ENCODE measurements around the gene SPTSSB.

The SPTSSB gene

DNA sequence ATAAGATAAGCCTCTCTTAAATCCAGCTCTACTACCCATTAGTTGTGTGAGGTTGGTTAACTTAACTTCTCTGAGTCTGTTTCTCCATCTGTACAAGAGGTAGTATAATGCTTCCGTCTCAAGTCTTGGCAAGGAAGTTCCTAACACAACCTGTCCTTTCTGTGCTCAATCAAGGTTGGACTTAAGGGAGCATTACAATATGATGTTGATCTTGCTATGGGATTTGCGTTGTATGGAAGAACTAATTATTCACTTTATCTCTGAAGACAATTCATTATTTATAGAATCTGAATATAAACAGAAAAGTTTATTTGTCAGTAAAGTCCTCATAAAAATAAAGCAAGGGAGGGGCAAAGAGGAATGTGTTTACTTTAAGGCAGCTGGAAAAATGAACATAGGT, 18.9 kb upstream of the SPTSSB start:
- DNase-seq = no peak

DNA sequence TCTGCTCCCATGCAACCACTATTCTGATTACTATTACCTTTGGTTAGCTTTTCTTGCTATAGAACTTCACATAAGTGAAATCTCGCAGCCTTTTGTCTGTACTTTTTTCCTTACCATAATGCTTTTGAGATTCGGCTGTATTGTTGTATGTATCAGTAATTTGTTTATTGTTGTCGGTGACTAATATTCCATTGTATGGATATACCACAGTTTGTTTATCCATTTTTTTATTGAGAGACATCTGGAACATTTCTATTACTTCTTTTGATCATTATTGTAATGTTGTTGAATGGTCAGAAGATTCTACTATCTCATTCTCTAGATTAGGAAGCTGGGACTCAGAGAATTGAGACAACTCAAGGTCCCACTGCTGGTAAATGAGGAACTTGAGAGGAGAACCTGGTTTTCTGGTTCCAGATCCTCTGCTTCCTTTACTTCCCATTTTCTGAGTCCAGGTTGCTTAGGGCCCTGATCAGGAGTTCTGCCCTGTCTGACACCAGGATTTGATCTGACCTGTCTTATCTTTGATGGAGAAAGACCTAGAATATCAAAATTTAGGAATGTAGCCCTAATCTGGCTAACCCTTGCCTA, 18.2 kb upstream of the SPTSSB start:
- DNase-seq = no peak

DNA sequence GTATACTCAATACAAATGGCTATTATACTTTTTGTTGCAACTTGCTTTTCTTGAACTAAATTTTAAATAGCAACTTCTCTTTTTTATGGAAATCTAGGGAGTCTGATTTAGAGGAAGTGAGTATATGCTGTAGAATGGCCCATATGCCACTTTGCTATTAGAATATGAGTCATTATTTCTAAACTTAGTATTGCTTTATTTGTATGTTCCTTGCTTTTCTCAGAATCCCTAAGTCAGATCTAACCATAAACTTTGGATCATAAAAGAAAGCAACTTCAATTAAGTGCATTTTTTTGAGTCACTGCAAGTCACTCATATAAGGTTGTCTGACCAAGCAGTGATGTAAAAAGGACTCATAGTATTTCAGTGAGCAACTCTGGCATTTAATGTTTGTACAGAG, 17.5 kb upstream of the SPTSSB start:
- DNase-seq = peak in 1 of 2 donors; percentile 5

DNA sequence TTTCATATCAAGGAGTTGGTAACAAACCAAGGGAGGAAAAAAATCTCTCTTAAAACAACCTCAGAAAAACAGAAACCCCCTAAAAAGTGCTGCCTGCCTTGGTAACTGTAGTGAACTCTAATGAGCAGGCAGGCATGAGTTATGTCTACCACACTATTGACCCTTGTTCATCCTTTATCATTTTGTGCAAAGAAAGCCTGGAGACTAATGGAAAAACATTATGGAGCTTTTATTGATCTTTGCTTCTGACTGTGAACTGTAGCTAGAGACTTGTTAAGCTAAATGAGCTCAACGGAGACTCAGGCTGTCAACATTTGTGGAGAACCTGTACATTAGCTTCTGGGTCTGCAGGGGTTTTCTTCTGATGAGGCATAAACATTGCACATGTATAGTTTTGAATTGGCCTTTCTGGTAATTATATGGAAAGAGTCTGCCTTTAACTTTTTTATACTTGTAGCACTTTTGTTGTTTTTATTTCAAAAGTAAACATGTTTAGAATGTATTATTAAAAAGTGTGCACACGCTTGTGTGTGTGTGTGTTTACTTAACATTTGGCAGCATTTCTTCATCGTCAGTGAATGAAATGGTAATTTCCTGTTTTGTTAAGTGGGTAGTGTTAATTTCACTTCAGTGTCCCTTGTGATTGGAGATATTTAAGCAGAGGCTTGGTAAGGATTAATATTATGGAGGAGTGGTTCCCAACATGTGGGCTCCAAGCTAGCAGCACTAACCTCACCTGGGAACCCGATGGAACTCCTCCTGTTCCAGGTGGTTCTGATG, 15.9 kb upstream of the SPTSSB start:
- no peak for DNase-seq

DNA sequence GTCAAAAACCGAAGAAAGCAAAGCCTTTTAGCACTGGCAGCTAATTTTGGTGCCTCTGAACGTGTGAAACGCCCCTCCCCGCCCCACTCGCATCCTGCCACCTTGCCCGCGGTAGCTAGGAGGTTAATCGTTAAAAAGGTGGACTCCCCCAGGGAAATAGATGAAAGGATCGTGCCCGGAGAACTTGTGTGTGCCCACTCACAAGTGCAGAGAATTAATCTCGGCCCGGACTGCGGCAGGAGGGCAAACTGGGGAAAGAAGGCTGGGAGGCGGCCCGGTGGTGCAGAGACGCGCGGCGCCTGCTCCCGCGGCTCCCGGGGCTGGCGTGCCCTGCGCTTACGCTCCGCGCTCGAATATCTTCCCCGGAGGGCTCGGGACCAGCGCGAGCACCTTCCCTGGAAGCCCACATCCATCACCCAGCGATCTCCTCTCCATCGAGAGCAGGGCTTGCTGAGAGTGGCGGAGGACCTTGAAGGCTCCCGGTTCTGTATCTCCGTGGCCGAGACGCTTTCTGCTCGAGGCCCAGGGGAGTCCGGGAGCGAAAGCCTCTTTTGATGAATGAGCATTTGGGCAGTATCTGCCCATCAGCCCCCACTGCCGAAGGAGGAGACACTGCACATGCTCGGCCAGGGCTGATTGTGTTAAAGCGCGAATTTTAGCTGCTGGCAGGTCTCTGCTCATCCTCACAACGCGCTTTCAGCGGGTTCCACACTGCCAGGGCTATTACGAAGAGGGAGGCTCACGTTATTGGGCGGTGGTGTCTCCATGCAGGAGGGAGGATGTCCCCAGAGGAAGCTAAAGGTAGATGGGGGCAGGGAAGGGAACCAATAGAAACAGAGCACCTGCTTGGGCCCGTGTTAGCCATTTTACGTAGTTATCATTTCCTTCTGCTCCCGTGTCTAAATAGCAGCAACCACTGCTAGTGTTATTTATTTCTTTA, 1.3 kb upstream of the SPTSSB start:
- no peak for DNase-seq

DNA sequence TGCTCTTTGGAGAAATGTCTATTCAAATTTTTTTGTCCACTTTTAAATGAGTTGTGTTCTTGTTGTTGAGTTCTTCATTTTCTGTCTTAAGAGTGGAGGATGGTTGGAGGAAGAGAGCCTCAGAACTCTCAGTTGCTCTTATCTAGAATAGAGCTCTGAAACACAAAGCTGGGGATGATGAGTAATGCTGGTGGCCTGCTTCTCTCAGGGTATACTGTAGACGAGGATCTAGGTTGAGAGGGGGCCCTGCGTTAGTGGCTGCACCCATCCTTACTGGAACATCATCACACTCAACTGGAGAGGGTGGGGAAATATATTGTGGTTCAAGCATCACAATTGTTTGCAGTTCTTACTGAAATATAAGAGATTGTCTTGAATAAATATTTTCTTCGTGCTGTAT, 1.8 kb downstream of the SPTSSB start:
- DNase-seq = no peak

DNA sequence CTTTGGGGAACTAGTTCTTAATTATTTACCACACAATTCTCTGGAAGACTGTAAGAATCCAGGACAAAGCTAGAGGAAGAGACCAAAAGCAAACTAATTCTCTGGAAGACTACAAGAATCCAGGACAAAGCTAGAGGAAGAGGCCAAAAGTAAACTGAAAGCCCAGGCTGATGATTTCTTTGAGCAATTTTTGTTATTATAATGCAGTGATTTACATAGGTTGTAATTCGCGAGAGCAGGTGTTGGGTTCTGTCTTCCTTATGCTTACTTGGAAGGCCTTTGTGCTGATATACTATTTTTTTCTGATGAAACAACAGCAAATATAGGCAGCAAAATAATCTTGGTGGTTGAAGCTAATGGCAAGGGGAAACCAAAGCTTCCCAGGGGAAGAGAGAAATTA, 5.2 kb downstream of the SPTSSB start:
- DNase-seq = no peak

DNA sequence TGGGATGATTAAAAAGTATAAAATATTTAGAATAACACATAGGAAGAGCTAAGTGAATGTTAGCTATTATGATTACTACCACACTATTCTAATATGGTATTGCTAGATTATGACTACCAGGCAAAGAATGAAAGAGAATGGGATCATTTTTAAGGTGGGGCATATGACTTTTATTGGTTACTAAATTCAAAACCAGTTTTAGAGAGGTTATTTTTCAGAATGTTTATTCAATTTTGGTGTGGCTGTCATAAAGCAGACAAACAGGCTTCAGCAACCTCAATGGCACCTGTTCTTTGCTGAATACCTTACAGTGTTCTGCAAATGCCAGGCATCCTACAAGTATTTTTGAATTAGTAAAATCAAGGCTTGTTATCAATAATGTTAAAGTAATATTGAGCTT, 12.8 kb downstream of the SPTSSB start:
- DNase-seq = no peak

DNA sequence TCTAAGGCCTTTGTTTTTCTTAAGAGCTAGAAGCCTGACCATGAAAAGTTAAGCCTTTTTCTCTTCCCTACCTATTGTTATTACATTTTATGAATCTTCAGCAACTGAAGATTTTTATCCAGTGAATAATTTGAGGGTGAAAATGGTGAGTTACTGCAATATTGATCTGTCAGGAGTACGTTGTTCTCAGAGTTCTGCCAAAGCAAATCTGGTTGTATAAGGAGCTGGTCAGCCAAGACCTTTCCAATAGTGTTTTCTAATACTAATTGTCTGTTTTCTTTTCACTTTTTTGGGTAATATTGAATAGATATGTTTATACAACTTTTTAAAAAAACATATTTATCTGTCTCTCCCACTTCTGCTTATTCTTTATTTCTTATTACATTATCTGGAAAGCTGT, 15.0 kb downstream of the SPTSSB start:
- DNase-seq = no peak

DNA sequence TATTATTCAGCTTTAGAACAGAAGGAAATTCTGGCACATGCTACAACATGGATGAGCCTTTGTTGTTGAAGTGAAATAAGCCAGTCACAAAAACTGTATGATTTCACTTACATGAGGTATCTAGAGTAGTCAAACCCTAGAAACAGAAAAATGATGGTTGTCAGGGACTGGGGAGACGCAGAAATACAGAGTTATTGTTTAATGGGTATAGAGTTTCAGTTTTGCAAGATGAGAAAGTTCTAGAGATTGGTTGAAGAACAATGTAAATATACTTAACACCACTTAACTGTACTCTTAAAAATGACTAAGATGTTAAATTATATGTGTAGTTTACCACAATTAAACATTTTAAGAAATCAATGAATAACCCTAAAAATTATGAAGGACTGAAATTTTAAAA, 15.8 kb downstream of the SPTSSB start:
- no peak for DNase-seq

DNA sequence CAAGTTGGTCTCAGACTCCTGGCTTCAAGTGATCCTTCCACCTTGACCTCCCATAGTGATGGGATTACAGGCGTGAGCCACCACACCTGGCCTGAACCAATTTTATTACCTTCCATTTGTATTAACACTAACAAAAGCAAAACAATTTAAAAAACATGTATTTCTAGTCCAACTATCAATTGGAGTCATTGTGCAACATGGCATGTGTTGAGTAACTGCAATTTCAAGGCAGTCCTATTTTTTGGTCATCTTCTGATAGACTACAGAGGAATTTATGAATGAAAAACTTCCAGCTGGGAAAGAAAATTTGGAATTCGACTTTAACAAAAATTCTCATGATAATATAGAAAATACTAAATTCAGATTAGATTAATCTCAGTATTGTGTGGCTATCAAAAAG, 16.8 kb downstream of the SPTSSB start:
- no peak for DNase-seq

DNA sequence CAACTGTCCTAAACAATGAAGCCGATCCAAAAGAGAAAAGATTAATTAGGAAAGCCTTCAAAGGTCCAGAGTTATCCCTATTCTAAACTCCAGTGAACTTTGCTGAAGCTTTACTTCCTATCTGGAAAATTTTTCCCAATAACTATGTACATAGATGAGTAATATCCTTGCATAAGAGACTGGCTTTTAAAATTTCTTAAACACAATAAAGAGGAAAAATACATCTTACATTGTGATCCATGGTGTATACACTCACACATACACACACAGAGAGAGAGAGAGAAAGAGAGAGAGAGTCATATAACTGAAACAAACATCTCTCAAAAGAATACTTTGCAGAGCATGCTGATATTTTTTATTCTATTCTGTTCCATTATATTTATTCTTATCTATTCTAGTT, 20.0 kb downstream of the SPTSSB start:
- no peak for DNase-seq

DNA sequence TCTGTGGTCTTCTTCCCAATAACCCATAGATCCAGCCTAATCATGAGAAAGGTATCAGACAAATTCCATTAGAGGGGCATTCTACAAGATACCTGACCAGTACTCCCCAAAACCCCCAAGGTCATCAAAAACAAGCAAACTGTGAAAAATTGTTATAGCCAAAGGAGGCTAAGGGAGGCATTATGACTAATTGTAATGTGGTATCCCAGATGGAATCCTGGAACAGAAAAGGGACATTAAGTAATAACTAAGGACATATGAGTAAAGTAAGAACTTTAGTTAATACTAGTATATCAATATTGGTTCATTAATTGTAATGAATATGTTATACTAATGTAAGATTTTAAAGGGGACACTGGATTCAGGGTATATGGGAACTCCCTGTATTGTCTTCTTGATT, 20.4 kb downstream of the SPTSSB start:
- no peak for DNase-seq

DNA sequence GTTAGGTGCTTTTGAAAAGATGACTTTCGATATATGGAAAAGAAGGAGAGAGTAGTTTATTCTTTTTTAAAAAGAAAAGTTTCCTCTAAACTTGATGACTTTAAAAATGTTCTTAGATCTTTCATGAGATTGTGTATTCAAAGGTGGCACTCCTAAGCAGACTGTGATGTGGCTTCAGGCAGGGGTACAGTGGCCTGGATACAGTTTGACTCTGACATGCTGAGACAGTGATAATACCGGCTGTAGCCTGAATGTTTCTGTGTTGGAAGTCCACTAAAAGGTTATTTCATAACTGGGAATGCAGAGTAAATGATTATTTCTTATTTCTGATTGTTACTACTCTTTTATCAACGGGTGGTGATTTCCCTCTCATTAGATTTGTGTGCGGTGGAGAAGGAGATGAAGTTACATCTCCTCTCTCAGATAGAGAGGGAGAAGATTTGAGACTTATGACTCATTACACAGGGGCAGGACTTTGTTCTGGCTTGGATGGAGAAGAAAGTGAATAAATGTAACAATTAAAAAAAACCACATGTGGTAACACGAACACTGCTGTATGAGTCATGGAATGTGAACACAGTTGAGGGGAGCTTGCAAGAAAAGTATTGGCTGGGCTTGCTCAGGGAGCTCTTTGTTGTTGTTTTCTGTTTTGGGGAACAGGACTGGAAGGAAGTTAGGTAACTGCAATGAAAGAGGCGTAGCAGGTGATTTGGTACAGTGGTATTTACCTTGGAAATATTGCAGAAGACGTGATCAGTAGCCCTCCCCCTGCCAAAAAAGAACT, 21.6 kb downstream of the SPTSSB start:
- DNase-seq = no peak

DNA sequence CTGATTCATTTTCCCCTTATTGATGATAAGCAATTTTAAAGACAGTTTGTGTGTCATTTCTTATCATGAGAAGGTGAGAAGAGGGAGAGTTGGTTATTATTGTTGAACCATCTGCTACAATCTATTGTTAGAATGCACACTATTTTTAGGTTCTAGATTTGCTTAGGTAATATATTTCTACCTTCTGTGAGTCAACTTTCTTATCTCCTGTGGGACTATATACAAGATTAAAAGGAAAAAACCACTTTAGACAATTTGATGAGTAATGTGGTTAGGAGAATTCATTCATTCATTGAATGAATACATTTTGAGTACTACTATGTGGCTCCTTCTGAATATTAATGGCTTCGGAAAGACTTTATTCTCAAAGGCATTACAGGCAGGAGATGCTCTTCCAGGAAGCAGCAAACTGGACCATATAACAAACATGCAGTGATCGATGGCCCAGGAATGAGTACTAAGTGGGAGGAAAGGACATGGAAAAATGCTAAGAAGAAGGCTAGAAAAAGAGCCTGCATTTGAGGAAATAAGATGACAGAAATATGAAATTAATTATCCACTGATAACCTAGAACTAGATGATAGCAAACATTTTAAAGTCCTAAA, 22.4 kb downstream of the SPTSSB start:
- no peak for DNase-seq

DNA sequence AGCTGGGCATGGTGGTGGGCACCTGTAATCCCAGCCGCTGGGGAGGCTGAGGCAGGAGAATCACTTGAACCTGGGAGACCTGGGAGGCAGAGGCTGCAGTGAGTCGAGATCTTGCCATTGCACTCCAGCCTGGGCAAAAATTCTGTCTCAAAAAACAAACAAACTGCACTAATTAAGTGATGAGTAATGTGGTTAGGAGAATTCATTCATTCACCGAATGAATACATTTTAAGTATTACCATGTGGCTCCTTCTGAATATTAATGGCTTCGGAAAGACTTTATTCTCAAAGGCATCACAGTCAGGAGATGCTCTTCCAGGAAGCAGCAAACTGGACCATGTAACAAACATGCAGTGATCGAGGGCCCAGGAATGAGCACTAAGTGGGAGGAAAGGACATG, 23.6 kb downstream of the SPTSSB start:
- DNase-seq = no peak

DNA sequence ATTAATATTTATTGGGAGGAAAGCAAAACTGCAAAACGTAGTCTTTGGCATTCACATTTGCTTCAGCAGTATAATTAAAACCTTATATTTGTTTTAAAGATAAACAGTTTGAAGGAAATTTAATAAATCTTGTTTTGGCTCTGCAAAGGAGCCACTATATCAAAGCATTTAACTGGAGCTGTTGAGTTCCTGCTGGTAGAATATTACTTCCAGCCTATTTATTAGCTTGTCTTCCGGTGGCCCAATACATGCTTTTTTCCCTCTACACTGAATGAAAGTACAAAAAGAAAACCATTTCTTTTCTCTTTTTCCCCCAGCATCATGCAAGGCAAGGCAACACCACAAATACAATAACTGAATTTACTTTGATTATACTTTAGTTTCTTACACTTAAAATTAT, 26.3 kb downstream of the SPTSSB start:
- no peak for DNase-seq

DNA sequence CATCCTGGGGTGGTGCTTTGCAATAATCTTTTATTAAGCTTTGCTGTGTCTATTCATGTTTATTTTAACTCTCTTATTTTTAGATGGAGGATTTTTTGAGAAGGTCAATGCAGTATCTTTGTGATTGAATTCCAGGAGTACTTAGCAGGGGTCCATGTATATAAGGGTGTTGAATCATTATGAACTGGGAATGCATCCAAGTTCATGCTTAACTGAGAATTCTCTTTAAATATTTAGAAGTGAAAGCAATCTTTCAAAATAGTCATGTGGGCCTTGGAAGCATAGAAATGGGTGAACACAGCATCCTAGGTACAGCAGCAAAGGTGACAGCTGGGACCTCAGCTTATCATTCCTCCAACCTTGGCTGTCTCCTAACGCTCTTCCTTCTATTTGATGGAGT, 27.3 kb downstream of the SPTSSB start:
- DNase-seq = no peak

DNA sequence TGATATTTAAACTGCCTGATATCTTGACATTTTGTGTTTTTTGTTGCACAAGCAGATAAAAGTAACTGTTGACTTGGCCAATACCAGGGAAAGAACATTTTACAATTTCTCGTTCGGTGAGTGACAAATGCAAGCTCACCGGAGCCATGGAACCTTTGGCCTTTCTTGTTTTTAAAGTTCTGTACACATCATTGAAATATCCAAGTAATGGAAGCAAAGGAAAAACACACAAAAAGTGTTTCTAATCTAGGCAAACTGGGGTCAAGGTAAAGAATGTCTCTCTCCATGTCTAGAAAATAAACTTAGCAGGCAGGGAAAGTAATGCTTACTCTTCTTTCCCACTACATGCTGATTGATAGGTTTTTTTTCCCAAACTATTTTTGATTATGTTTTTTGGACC, 27.8 kb downstream of the SPTSSB start:
- DNase-seq = no peak

DNA sequence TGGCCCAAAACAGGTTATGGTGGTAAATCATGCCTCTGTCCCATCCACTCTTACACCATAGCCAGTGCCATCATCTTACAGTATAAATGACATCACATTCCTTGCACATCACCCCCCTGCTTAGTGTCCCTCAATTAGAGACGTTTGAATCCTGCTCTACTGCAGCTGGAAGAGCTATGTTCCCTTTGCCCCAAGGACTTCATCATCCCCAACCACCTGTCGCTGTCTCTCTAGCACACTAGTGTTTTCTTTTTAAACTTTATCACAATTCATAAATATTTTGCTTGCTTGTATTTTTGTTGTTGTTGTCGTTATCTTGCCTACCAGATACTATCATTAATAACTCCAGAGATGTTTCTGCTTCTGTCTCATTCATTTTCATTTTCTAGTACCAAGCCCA, 28.7 kb downstream of the SPTSSB start:
- no peak for DNase-seq

DNA sequence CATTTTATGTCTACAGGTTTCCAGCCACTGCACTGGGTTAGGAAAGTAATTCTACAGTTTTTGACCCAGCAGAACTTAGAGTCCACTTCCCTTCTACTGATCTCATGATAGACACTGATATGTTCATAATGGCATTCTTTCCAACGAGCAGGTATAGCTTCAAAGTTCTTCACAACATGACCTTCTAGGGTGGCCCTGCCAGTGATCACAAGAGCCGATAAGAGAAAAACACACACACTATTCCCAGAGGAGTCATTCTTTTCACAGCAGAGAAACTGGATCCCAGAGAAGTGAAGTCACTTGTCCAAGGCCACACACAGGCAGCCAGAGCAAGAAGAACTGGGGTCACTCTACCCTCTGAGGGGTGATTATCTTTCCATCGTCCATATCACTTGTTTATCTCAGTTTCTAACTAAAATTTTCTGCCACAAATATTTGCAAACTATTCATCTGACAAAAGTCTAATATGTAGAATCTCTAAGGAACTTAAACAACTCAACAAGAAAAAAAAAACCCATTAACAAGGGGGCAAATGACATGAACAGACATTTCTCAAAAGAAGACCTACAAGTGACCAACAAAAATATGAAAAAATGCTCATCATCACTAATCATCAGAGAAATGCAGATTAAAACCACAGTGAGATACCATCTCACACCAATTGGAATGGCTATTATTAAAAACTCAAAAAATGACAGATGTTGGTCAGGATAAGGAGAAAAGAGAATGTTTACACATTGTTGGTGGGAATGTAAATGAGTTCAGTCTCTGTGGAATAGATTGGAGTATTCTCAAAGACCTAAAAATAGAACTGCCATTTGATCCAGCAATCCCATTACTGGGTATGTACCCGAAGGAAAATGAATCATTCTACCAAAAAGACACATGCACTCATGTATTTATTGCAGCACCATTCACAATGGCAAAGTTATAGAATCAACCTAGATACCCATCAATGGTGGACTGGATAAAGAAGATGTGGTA, 31.5 kb downstream of the SPTSSB start:
- no peak for DNase-seq

All from bone marrow (tissue), 2 donors.